HAP-1 (cell line): Measurements from ENCODE around the gene SETD1B.
A peak's percentile ranks its signal among the peaks of the same experiment; 100 is the strongest.

Source experiments
- DNase-seq, 2 experiments: peaks; one replicate each; pipeline ENCODE4 v3.0.0-alpha.2; 2016 to 2020; ENCODE audit warnings: low spot score in 2 of 2
- H3K27me3 ChIP-seq: fragments of 250-450 bp; sonication (Bioruptor Pico); 2 replicates; pipeline ENCODE4 v1.5.1; 2020; ENCODE audit warnings: low read depth, mild to moderate bottlenecking, moderate library complexity
- H3K36me3 ChIP-seq: fragments of 250-450 bp; sonication (Bioruptor Pico); replicated peaks from 2 replicates; pipeline ENCODE4 v1.5.1; 2020; ENCODE audit warnings: mild to moderate bottlenecking
- H3K4me1 ChIP-seq: fragments of 250-450 bp; sonication (Bioruptor Pico); 2 replicates; pipeline ENCODE4 v1.5.1; 2020; ENCODE audit warnings: mild to moderate bottlenecking
- H3K4me3 ChIP-seq: fragments of 250-450 bp; sonication (Bioruptor Pico); 2 replicates; pipeline ENCODE4 v1.5.1; 2020; ENCODE audit warnings: mild to moderate bottlenecking, moderate library complexity
- H3K9me3 ChIP-seq: fragments of 250-450 bp; sonication (Bioruptor Pico); 2 replicates; pipeline ENCODE4 v1.5.1; 2020; ENCODE audit warnings: mild to moderate bottlenecking, moderate library complexity
- in situ Hi-C: fragments of 300-500 bp; cut with MboI; formaldehyde crosslinking; loops from 3 replicates; pipeline ENCODE4 v1.14.3; 2020; ENCODE audit warnings: low sequenced_read_pairs, inconsistent platforms, mixed read lengths

SETD1B gene

DNA sequence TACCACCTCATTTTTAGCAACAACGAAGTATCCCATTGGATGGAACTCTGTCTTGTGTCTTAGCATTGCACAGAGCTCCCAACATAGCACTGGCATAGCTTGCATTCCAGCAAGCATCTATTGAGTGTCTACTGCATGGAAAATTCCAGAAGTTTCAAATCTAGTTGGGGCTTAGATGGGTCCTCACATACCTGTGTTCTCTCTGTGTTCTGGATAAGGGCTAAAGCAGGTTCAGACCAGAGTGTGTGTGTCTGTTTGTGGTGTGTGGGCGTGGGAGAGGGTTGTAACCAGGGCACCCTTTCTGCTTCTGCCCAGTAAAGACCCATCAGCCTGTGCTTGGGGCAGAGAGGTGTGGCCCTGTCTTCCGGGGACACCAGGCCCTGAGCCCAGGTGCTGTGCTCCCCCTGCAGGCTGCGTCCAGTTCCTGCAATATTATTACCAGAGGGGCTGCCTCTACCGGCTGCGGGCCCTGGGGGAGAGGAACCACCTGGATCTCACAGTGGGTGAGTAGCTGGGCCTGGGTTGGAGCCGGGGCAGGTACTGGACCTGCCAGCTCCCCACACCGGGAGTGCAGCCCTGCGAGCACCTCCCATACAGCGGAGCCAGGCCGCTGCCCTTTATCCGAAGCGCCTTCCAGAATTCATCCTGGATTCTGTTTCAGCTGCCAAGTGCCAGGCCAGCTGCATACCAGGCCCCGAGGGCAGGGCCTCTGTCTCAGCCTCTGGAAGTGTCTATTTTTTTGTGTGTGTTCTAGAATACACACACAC is 30.6 kb upstream of the SETD1B start:
- peak; percentile 63 to 87 for DNase-seq
- peaks cover 6% of the 10 kb centered on the region; the same call in 1 of the 2 replicates for H3K36me3 ChIP-seq
- no peaks in the 10 kb centered on the region for H3K27me3 ChIP-seq
- no peaks in the 10 kb centered on the region for H3K9me3 ChIP-seq
- H3K4me1 ChIP-seq: peaks cover 3% of the 10 kb centered on the region; the same call in 1 of the 2 replicates
- in situ Hi-C loops: no loop called here
- no peak overlapping the region for H3K4me3 ChIP-seq

- Histone ChIP-seq H3K4me3 (no peak overlapping the region), H3K4me1 (peaks cover 3% of the 10 kb centered on the region; the same call in 1 of the 2 replicates), H3K27me3 (no peaks in the 10 kb centered on the region), H3K36me3 (peaks cover 22% of the 10 kb centered on the region), H3K9me3 (no peaks in the 10 kb centered on the region)
- in situ Hi-C loops: loop anchor here (5.0 kb wide), 1 partner anchor 83 kb away; no protein-coding TSS in a partner anchor
- no peak for DNase-seq
Measured at GRCh38 chr12:121774968-121775474, 28.8 kb upstream of the SETD1B start.

- peaks cover 3% of the 10 kb centered on the region; the same call in 1 of the 2 replicates for H3K4me1 ChIP-seq
- no peak for DNase-seq
Measured at GRCh38 chr12:121775501-121775900, 28.3 kb upstream of the SETD1B start.

DNA sequence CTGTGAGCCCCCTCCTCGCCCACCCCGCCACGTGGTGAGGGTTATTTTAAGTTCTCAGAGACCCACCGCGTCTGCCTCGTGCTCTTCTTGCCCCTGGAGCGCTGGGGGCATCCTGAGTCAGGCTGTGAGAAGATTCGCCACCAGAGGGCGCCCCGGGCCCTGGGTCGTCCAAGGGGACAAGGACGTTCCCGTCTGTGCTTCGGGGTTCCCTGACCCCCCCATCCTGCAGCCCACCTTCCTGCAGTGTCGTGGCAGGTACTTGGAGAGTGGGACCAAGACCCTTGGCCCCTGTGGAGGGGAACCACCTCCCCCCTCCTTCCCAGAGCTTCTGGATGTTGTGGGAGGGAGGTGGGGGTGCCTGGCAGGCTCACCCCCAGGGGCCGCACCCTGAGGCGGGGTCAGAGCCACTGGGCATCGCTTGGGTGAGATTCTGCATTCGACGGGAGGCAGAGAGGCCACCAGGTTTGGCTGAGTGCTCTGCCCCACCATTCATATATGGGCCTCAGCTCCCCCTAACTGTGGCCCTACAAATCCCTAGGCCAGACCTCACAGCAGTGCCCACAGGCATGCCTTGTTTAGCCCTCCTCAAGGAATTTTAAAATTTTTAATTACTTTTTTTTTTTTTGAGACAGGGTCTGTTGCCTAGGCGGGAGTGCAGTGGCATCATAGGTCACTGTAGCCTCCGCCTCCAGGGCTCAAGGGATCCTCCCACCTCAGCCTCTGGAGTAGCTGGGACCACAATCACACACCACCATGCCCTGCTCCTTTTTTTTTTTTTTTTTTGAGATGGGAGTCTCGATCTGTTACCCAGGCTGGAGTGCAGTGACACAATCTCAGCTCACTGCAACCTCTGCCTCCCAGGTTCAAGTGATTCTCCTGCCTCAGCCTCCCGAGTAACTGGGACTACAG is 27.4 kb upstream of the SETD1B start:
- Histone ChIP-seq H3K4me1 (peaks cover 4% of the 10 kb centered on the region), H3K9me3 (no peaks in the 10 kb centered on the region), H3K4me3 (no peak overlapping the region), H3K27me3 (no peaks in the 10 kb centered on the region), H3K36me3 (peaks cover 36% of the 10 kb centered on the region)
- DNase-seq: peak; percentile 38 to 91
- in situ Hi-C loops: loop anchor here (5.0 kb wide), 1 partner anchor 84 kb away; no protein-coding TSS in a partner anchor

More at GRCh38 chr12:121775501-121775900, 28.3 kb upstream of the SETD1B start:
- Histone ChIP-seq H3K9me3 (no peaks in the 10 kb centered on the region), H3K36me3 (peaks cover 26% of the 10 kb centered on the region), H3K4me3 (no peak overlapping the region), H3K27me3 (no peaks in the 10 kb centered on the region)
- in situ Hi-C loops: loop anchor here (5.0 kb wide), 1 partner anchor 83 kb away; no protein-coding TSS in a partner anchor

- no peaks in the 10 kb centered on the region for H3K9me3 ChIP-seq
- peaks cover 9% of the 10 kb centered on the region for H3K4me1 ChIP-seq
- H3K4me3 ChIP-seq: no peak overlapping the region
- H3K36me3 ChIP-seq: peaks cover 39% of the 10 kb centered on the region
- no peaks in the 10 kb centered on the region for H3K27me3 ChIP-seq
- DNase-seq: no peak
- in situ Hi-C loops: loop anchor here (5.0 kb wide), 1 partner anchor 86 kb away; no protein-coding TSS in a partner anchor
Measured at GRCh38 chr12:121778567-121779421, 25.0 kb upstream of the SETD1B start.

GRCh38 chr12:121779422-121779895 is 24.4 kb upstream of the SETD1B start:
- Histone ChIP-seq H3K36me3 (peaks cover 39% of the 10 kb centered on the region), H3K27me3 (no peaks in the 10 kb centered on the region), H3K4me3 (no peak overlapping the region), H3K4me1 (peaks cover 9% of the 10 kb centered on the region), H3K9me3 (no peaks in the 10 kb centered on the region)
- no peak for DNase-seq
- in situ Hi-C loops: loop anchor here (5.0 kb wide), 1 partner anchor 87 kb away; no protein-coding TSS in a partner anchor

- Histone ChIP-seq H3K27me3 (no peaks in the 10 kb centered on the region), H3K4me1 (peaks cover 9% of the 10 kb centered on the region), H3K36me3 (peaks cover 39% of the 10 kb centered on the region), H3K9me3 (no peaks in the 10 kb centered on the region), H3K4me3 (no peak overlapping the region)
- no peak for DNase-seq
- in situ Hi-C loops: no loop called here
Measured at GRCh38 chr12:121780429-121780828, 23.4 kb upstream of the SETD1B start.

- Histone ChIP-seq H3K4me3 (no peak overlapping the region), H3K27me3 (no peaks in the 10 kb centered on the region), H3K4me1 (peaks cover 9% of the 10 kb centered on the region), H3K9me3 (no peaks in the 10 kb centered on the region), H3K36me3 (peaks cover 37% of the 10 kb centered on the region)
- peak; percentile 40 to 75 for DNase-seq
- in situ Hi-C loops: no loop called here
Measured at GRCh38 chr12:121781484-121781997, 22.3 kb upstream of the SETD1B start.

- Histone ChIP-seq H3K4me1 (peaks cover 9% of the 10 kb centered on the region), H3K4me3 (no peak overlapping the region), H3K9me3 (no peaks in the 10 kb centered on the region), H3K36me3 (peaks cover 44% of the 10 kb centered on the region), H3K27me3 (no peaks in the 10 kb centered on the region)
- in situ Hi-C loops: no loop called here
- DNase-seq: no peak
Measured at GRCh38 chr12:121781998-121782979, 21.5 kb upstream of the SETD1B start.

- DNase-seq: no peak
- Histone ChIP-seq H3K9me3 (no peaks in the 10 kb centered on the region), H3K27me3 (no peaks in the 10 kb centered on the region), H3K36me3 (peaks cover 42% of the 10 kb centered on the region), H3K4me1 (peaks cover 9% of the 10 kb centered on the region), H3K4me3 (no peak overlapping the region)
- in situ Hi-C loops: no loop called here
Measured at GRCh38 chr12:121783766-121784165, 20.0 kb upstream of the SETD1B start.

- Histone ChIP-seq H3K4me3 (no peak overlapping the region), H3K9me3 (no peaks in the 10 kb centered on the region), H3K4me1 (peaks cover 9% of the 10 kb centered on the region), H3K27me3 (no peaks in the 10 kb centered on the region), H3K36me3 (peaks cover 35% of the 10 kb centered on the region)
- DNase-seq: no peak
- in situ Hi-C loops: no loop called here
Measured at GRCh38 chr12:121784460-121784859, 19.3 kb upstream of the SETD1B start.

GRCh38 chr12:121786440-121786825 is 17.4 kb upstream of the SETD1B start:
- no peaks in the 10 kb centered on the region for H3K27me3 ChIP-seq
- peaks cover 8% of the 10 kb centered on the region for H3K4me1 ChIP-seq
- no peak overlapping the region for H3K4me3 ChIP-seq
- no peak for DNase-seq
- peaks cover 22% of the 10 kb centered on the region for H3K36me3 ChIP-seq
- H3K9me3 ChIP-seq: no peaks in the 10 kb centered on the region
- in situ Hi-C loops: no loop called here
